HCT116 (cell line): Measurements from ENCODE around the gene GPC5. TPM values are rescaled to one million over a fixed set of nuclear protein-coding genes. Genes with fewer than 3 reads are reported as not detected.

Source experiments
- ATAC-seq: fragments of 200-7000 bp; cut with Tn5 transposase; 2 replicates; pipeline ENCODE4 v1.9.1; 2020; ENCODE audit warnings: mild to moderate bottlenecking, moderate library complexity
- BruUV-seq: library from RNA; stranded (reverse); fragments of 400-500 nt; replicated peaks from 2 replicates; lab custom pipeline; 2021; lab: Mats Ljungman, UMichigan
- CTCF ChIA-PET: fragments of 300-600 bp; sonication (Branson Sonifier 250); formaldehyde crosslinking; loops from one replicate; lab custom pipeline; 2021; ENCODE audit warnings: antibody characterized with exemption; lab: Charles Lee
- POLR2A ChIA-PET: fragments of 300-600, 350-600 bp; sonication (Branson Sonifier 250); formaldehyde crosslinking; loops from one replicate; lab custom pipeline; 2021; ENCODE audit warnings: antibody characterized with exemption; lab: Charles Lee
- RAD21 ChIA-PET, 2 experiments: fragments of 300-600 bp; sonication (Branson Sonifier 250); formaldehyde crosslinking; loops; one replicate each; lab custom pipeline; 2023; ENCODE audit warnings: low total read pairs in 2 of 2; ENCODE audit not compliant: uncharacterized antibody in 2 of 2, unreplicated experiment in 2 of 2, low non-redundant PET in 1 of 2; lab: Charles Lee
- DNase-seq: peaks from one replicate; pipeline ENCODE4 v3.0.0-alpha.2; 2010; ENCODE audit warnings: low read depth, low spot score
- H2AFZ ChIP-seq: fragments of 200-600 bp; shearing (Covaris generic), sonication (generic); 2 replicates; pipeline ENCODE4 v1.6.1; 2017; ENCODE audit warnings: low read depth, mixed run types, mixed read lengths, antibody characterized with exemption, low read length; ENCODE audit not compliant: poor library complexity, severe bottlenecking
- H3K27ac ChIP-seq: 2 replicates; pipeline ENCODE4 v1.5.1; 2012; ENCODE audit warnings: low read depth, low read length
- H3K27me3 ChIP-seq: fragments of 200-600 bp; sonication (generic); 2 replicates; pipeline ENCODE4 v1.6.1; 2016; ENCODE audit warnings: mixed run types, low read length, mixed read lengths; ENCODE audit not compliant: insufficient read depth
- H3K36me3 ChIP-seq, 2 experiments: fragments of 200-500 bp in 1 of 2; fragments of 200-600 bp in 1 of 2; sonication (Bioruptor generic) in 1 of 2; sonication (generic) in 1 of 2; 2 replicates each; pipeline versions ENCODE4 v1.5.1 to v1.6.1; 2014 to 2016; ENCODE audit warnings: low read length in 2 of 2, inconsistent platforms in 1 of 2, mixed read lengths in 1 of 2, mixed run types in 1 of 2; ENCODE audit not compliant: insufficient read depth in 2 of 2, control insufficient read depth in 1 of 2
- H3K4me1 ChIP-seq, 2 experiments: fragments of 200-600 bp in 1 of 2; sonication (generic) in 1 of 2; 2 replicates each; pipeline versions ENCODE4 v1.5.1 to v1.6.1; 2012 to 2017; ENCODE audit warnings: low read length in 2 of 2, inconsistent platforms in 1 of 2, mild to moderate bottlenecking in 1 of 2, mixed read lengths in 1 of 2, mixed run types in 1 of 2, moderate library complexity in 1 of 2; ENCODE audit not compliant: insufficient read depth in 2 of 2, control insufficient read depth in 1 of 2
- H3K4me2 ChIP-seq: fragments of 200-600 bp; sonication (generic); 2 replicates; pipeline ENCODE4 v1.6.1; 2017; ENCODE audit warnings: mixed run types, low read length, mixed read lengths
- H3K4me3 ChIP-seq, 2 experiments: fragments of 200-600 bp in 1 of 2; sonication (generic) in 1 of 2; replicated peaks in 1 of 2; 2 replicates each; pipeline ENCODE4 v1.5.1; 2011 to 2016; ENCODE audit warnings: low read length in 2 of 2, control low read depth in 1 of 2, low read depth in 1 of 2, mild to moderate bottlenecking in 1 of 2, mixed read lengths in 1 of 2, mixed run types in 1 of 2
- H3K79me2 ChIP-seq: fragments of 200-600 bp; sonication (generic); 2 replicates; pipeline ENCODE4 v1.6.1; 2017; ENCODE audit warnings: mild to moderate bottlenecking, mixed run types, low read length, moderate library complexity, mixed read lengths; ENCODE audit not compliant: insufficient read depth
- H3K9ac ChIP-seq: fragments of 200-600 bp; sonication (generic); 2 replicates; pipeline ENCODE4 v1.6.1; 2016; ENCODE audit warnings: low read length, mixed read lengths
- H3K9me2 ChIP-seq: fragments of 200-600 bp; sonication (generic), shearing (Covaris generic); 2 replicates; pipeline ENCODE4 v1.6.1; 2017; ENCODE audit warnings: mixed run types, mild to moderate bottlenecking, moderate library complexity; ENCODE audit not compliant: insufficient read depth
- H3K9me3 ChIP-seq, 2 experiments: fragments of 200-500 bp in 1 of 2; fragments of 200-600 bp in 1 of 2; sonication (Bioruptor generic) in 1 of 2; sonication (generic) in 1 of 2; 2 replicates each; pipeline ENCODE4 v1.6.1; 2014 to 2017; ENCODE audit warnings: low read length in 2 of 2, mixed read lengths in 2 of 2, inconsistent platforms in 1 of 2, low read depth in 1 of 2, mild to moderate bottlenecking in 1 of 2, mixed run types in 1 of 2, moderate library complexity in 1 of 2; ENCODE audit not compliant: control insufficient read depth in 1 of 2, insufficient read depth in 1 of 2
- H4K20me1 ChIP-seq: fragments of 200-600 bp; sonication (generic), shearing (Covaris generic); 2 replicates; pipeline ENCODE4 v1.6.1; 2017; ENCODE audit warnings: mixed run types, mild to moderate bottlenecking, moderate library complexity; ENCODE audit not compliant: insufficient read depth
- CEBPB ChIP-seq: IDR thresholded peaks from 2 replicates; pipeline ENCODE4 v1.6.1; 2012; ENCODE audit warnings: low read depth
- EGR1 ChIP-seq: IDR thresholded peaks from 2 replicates; pipeline ENCODE4 v1.6.1; 2012; ENCODE audit warnings: low read depth
- EZH2 ChIP-seq: fragments of 200-600 bp; sonication (generic); IDR thresholded peaks from 2 replicates; pipeline ENCODE4 v1.6.1; 2017; ENCODE audit warnings: antibody characterized with exemption, mixed run types
- JUND ChIP-seq: IDR thresholded peaks from 2 replicates; pipeline ENCODE4 v1.6.1; 2012
- POLR2A ChIP-seq: IDR thresholded peaks from 2 replicates; pipeline ENCODE4 v1.7.0; 2011; ENCODE audit warnings: borderline replicate concordance; ENCODE audit not compliant: insufficient read depth, insufficient read length; ENCODE audit errors: extremely low read depth
- POLR2AphosphoS5 ChIP-seq: IDR thresholded peaks from 2 replicates; pipeline ENCODE4 v1.6.1; 2011; ENCODE audit warnings: mild to moderate bottlenecking, low read depth, low read length, moderate library complexity
- RAD21 ChIP-seq: IDR thresholded peaks from 2 replicates; pipeline ENCODE4 v1.6.1; 2012; ENCODE audit warnings: low read depth, mild to moderate bottlenecking
- SIN3A ChIP-seq: IDR thresholded peaks from 2 replicates; pipeline ENCODE4 v1.6.1; 2012; ENCODE audit warnings: low read depth
- TCF7L2 ChIP-seq: IDR thresholded peaks from 2 replicates; pipeline ENCODE4 v1.7.0; 2011; ENCODE audit warnings: borderline replicate concordance, inconsistent platforms; ENCODE audit not compliant: insufficient read depth, insufficient read length; ENCODE audit errors: extremely low read depth
- YY1 ChIP-seq: IDR thresholded peaks from 2 replicates; pipeline ENCODE4 v1.6.1; 2011; ENCODE audit warnings: low read length, low read depth, moderate library complexity, mild to moderate bottlenecking; ENCODE audit not compliant: insufficient replicate concordance; ENCODE audit errors: extremely low read depth
- ZNF274 ChIP-seq: fragments of 200-500 bp; sonication (Bioruptor generic); IDR thresholded peaks from 2 replicates; pipeline ENCODE4 v1.6.1; 2014; ENCODE audit warnings: mild to moderate bottlenecking, low read depth, low read length, inconsistent platforms
- intact Hi-C: fragments of 100-400 bp; cut with micrococcal nuclease; formaldehyde crosslinking; loops from 2 replicates; pipeline ENCODE4 v1.10.0; 2022
- total RNA-seq: library from RNA; stranded (reverse); gene quantifications from one replicate; pipeline ENCODE4 v1.2.1, GENCODE V29; 2021; ENCODE audit not compliant: unreplicated experiment
- TF ChIP-seq, protein P1 (sequence below): IDR thresholded peaks from 2 replicates; pipeline ENCODE4 v1.6.1; 2012
- TF ChIP-seq, protein P2 (sequence below): IDR thresholded peaks from 2 replicates; pipeline ENCODE4 v1.6.1; 2011; ENCODE audit warnings: mild to moderate bottlenecking, low read length, moderate library complexity; ENCODE audit not compliant: insufficient replicate concordance; ENCODE audit errors: extremely low read depth
- TF ChIP-seq, protein P3 (sequence below): IDR thresholded peaks from 2 replicates; pipeline ENCODE4 v1.6.1; 2012; ENCODE audit warnings: low read depth
- TF ChIP-seq, protein P4 (sequence below): IDR thresholded peaks from 2 replicates; pipeline ENCODE4 v1.6.1; 2012

The GPC5 gene
- total RNA-seq, 1 experiment from 2014 or later, result not detected

DNA sequence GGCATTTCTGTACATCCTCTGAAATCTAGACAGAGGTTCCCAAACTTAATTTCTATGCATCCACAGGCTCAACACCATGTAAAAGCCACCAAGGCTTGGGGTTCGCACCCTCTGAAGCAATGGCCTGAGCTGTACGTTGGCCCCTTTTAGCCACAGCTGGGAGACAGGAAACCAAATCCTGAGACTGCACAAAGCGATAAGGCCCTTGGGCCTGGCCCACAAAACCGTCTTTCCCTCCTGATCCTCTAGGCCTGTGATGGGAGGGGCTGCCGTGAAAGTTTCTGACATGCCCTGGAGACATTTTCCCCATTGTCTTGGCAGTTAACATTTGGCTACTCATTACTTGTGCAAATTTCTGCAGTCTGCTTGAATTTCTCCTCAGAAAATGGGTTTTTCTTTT lies 766.4 kb downstream of the GPC5 start:
- ChIA-PET POLR2A (no interaction called here), RAD21 (no interaction called here), CTCF (no interaction called here)
- DNase-seq (no peak), ATAC-seq (no peak)
- BruUV-seq, result no TSS peak
- Histone ChIP-seq H3K9ac (no peak overlapping the region), H3K27me3 (no peaks in the 10 kb centered on the region), H3K4me3 (no peak overlapping the region), H3K79me2 (no peaks in the 10 kb centered on the region), H3K4me2 (no peak overlapping the region), H3K36me3 (no peaks in the 10 kb centered on the region), H3K9me3 (peaks cover 0 to 6% of the 10 kb centered on the region in 2 experiments; a peak in 2 of 4 replicates), H3K9me2 (no peaks in the 10 kb centered on the region), H3K27ac (no peak overlapping the region), H2AFZ (no peak overlapping the region), H4K20me1 (no peaks in the 10 kb centered on the region), H3K4me1 (no peaks in the 10 kb centered on the region)
- TF ChIP-seq EZH2 (no peak), POLR2A (no peak), TCF7L2 (no peak), JUND (no peak), RAD21 (no peak), ZNF274 (no peak), CEBPB (no peak), SIN3A (no peak), EGR1 (no peak), POLR2AphosphoS5 (no peak), YY1 (no peak)
- TF ChIP-seq, protein P1, sequence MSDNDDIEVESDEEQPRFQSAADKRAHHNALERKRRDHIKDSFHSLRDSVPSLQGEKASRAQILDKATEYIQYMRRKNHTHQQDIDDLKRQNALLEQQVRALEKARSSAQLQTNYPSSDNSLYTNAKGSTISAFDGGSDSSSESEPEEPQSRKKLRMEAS, result no peak
- TF ChIP-seq, protein P2, sequence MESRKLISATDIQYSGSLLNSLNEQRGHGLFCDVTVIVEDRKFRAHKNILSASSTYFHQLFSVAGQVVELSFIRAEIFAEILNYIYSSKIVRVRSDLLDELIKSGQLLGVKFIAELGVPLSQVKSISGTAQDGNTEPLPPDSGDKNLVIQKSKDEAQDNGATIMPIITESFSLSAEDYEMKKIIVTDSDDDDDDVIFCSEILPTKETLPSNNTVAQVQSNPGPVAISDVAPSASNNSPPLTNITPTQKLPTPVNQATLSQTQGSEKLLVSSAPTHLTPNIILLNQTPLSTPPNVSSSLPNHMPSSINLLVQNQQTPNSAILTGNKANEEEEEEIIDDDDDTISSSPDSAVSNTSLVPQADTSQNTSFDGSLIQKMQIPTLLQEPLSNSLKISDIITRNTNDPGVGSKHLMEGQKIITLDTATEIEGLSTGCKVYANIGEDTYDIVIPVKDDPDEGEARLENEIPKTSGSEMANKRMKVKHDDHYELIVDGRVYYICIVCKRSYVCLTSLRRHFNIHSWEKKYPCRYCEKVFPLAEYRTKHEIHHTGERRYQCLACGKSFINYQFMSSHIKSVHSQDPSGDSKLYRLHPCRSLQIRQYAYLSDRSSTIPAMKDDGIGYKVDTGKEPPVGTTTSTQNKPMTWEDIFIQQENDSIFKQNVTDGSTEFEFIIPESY, result no peak
- TF ChIP-seq, protein P3, sequence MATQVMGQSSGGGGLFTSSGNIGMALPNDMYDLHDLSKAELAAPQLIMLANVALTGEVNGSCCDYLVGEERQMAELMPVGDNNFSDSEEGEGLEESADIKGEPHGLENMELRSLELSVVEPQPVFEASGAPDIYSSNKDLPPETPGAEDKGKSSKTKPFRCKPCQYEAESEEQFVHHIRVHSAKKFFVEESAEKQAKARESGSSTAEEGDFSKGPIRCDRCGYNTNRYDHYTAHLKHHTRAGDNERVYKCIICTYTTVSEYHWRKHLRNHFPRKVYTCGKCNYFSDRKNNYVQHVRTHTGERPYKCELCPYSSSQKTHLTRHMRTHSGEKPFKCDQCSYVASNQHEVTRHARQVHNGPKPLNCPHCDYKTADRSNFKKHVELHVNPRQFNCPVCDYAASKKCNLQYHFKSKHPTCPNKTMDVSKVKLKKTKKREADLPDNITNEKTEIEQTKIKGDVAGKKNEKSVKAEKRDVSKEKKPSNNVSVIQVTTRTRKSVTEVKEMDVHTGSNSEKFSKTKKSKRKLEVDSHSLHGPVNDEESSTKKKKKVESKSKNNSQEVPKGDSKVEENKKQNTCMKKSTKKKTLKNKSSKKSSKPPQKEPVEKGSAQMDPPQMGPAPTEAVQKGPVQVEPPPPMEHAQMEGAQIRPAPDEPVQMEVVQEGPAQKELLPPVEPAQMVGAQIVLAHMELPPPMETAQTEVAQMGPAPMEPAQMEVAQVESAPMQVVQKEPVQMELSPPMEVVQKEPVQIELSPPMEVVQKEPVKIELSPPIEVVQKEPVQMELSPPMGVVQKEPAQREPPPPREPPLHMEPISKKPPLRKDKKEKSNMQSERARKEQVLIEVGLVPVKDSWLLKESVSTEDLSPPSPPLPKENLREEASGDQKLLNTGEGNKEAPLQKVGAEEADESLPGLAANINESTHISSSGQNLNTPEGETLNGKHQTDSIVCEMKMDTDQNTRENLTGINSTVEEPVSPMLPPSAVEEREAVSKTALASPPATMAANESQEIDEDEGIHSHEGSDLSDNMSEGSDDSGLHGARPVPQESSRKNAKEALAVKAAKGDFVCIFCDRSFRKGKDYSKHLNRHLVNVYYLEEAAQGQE, result no peak
- TF ChIP-seq, protein P4, sequence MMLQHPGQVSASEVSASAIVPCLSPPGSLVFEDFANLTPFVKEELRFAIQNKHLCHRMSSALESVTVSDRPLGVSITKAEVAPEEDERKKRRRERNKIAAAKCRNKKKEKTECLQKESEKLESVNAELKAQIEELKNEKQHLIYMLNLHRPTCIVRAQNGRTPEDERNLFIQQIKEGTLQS, result no peak
- intact Hi-C loops, result no loop called here
